Breast epithelium (tissue), 4 donors: ENCODE measurements around the gene POU2AF3. TPM values are rescaled to one million over a fixed set of nuclear protein-coding genes. Genes with fewer than 3 reads are reported as not detected.

ENCODE experiments used
- DNase-seq, 2 donors: peaks; one replicate each; pipeline ENCODE4 v3.0.0-alpha.2; 2019; ENCODE audit warnings: low spot score in 2 of 2
- H3K27ac ChIP-seq, 2 donors: fragments of 200-600 bp; sonication (generic) in 1 of 2; one replicate each; pipeline ENCODE4 v1.5.1; 2016 to 2019; ENCODE audit warnings: mild to moderate bottlenecking in 1 of 2
- H3K27me3 ChIP-seq, 2 donors: fragments of 200-600 bp; sonication (generic) in 1 of 2; one replicate each; pipeline versions ENCODE4 v1.5.1 to v1.6.0; 2017 to 2019; ENCODE audit warnings: control low read depth in 1 of 2, mild to moderate bottlenecking in 1 of 2
- H3K36me3 ChIP-seq: fragments of 200-600 bp; one replicate; pipeline ENCODE4 v1.5.1; 2019
- H3K4me1 ChIP-seq, 2 donors: fragments of 200-600 bp; sonication (generic); one replicate each; pipeline ENCODE4 v1.5.1; 2016 to 2019; ENCODE audit warnings: control low read depth in 1 of 2
- H3K4me3 ChIP-seq, 3 donors: fragments of 200-600 bp; sonication (generic); 1 replicate in 2 of 3; 2 replicates in 1 of 3; pipeline ENCODE4 v1.5.1; 2016 to 2019; ENCODE audit warnings: mild to moderate bottlenecking in 3 of 3, moderate library complexity in 2 of 3
- H3K9me3 ChIP-seq, 2 donors: fragments of 200-600 bp; sonication (generic) in 1 of 2; one replicate each; pipeline ENCODE4 v1.5.1; 2016 to 2019; ENCODE audit warnings: control low read depth in 1 of 2
- POLR2A ChIP-seq: fragments of 450-650 bp; IDR thresholded peaks from one replicate; pipeline ENCODE4 v1.6.1; 2016; ENCODE audit warnings: antibody characterized with exemption, mild to moderate bottlenecking, moderate library complexity
- POLR2AphosphoS5 ChIP-seq, 3 donors: sonication (generic); formaldehyde crosslinking; IDR thresholded peaks; one replicate each; pipeline ENCODE4 v1.6.1; 2017; ENCODE audit warnings: antibody characterized with exemption in 3 of 3
- intact Hi-C: fragments of 100-400 bp; cut with DNase I; formaldehyde crosslinking; loops from one replicate; pipeline ENCODE4 v1.15.1; 2023; ENCODE audit warnings: low total_unique reads
- total RNA-seq, 3 donors: library from RNA; depleted of rRNA; stranded (reverse); fragments of >200 nt; gene quantifications; one replicate each; pipeline ENCODE4 v1.1.0, GENCODE V29; 2016
- TF ChIP-seq, protein P1 (sequence below), 3 donors: fragments of 450-650 bp; IDR thresholded peaks; one replicate each; pipeline ENCODE4 v1.5.1; 2016 to 2017; ENCODE audit warnings: antibody characterized with exemption in 3 of 3, mild to moderate bottlenecking in 3 of 3, moderate library complexity in 3 of 3

POU2AF3 gene
- total RNA-seq, 3 donors from 2014 or later: 1.4 to 3.6 (median 1.6) TPM

DNA sequence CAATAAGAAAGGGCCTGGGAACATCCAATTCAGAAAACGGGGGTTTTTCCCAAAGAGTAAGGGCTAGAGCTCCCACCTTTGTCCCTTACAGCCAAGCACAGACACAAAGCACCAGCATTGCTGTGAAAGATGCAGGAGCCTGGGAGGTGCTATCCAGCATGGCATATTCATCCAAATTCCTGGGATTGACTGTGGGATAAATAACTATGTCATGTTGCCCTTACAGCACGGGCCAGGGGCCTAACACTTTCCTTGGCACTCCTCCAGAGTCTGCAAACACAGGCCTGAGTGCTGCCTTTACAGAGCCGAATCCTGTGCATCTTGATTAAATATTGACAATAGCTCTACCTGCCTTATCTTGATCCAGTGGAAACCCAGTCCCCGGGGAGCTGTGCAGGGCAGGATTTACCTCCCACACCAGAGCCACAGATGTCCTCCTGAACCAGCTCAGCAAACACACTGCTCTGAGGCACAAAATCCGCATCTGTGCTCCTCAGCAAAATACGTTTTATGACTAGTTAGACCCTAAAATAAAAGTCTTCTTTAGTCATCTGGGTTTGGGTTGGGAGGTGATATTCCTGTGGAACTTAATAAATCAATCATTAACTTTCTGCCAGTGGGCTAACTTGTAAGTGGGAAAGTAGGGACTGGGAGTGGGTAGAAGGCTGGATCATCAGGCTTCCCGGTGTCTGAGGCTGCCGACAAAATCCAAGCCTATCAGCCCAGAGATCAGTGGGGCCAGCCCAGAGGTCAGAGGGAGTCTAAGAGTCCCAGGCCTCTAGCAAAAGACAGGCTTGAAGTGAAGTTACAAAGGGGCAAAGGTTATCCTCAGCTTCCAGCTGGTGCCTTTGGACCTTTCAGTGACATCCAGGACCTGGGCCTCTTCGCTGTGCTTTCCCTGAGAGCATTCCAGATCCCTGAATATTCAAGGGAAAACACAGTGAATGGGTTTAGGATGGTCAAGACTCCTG is 36.5 kb downstream of the POU2AF3 start:
- H3K27ac ChIP-seq: no peak overlapping the region
- H3K9me3 ChIP-seq: no peaks in the 10 kb centered on the region
- H3K4me1 ChIP-seq: peaks cover 0 to 13% of the 10 kb centered on the region in 2 donors

DNA sequence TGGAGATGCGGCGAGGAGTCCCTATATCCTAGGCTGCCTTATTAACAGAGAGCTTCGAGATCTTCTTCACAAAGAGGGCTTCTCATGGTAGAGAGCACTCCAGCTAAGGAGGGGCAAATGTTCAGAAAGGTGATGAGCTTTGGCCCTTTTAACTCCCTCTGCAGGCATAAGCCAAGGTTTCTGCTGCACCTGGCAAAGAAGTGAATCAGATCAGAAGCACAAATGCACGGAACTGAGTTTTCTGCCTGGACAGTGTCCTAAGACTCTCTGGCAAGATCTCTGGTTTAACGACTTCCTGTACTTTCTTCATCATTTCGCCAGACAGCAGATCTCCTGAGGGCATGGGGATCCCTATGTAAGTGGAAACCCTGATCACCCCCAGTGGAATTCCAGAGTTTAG is 37.2 kb downstream of the POU2AF3 start:
- Histone ChIP-seq H3K4me3 (no peak overlapping the region), H3K9me3 (no peaks in the 10 kb centered on the region), H3K36me3 (no peaks in the 10 kb centered on the region), H3K27ac (no peak overlapping the region), H3K27me3 (no peaks in the 10 kb centered on the region), H3K4me1 (peaks cover 0 to 8% of the 10 kb centered on the region in 2 donors)
- TF ChIP-seq POLR2AphosphoS5 (IDR thresholded peaks at IDR 0.05) (no peak), POLR2A (no peak)
- TF ChIP-seq, protein P1, sequence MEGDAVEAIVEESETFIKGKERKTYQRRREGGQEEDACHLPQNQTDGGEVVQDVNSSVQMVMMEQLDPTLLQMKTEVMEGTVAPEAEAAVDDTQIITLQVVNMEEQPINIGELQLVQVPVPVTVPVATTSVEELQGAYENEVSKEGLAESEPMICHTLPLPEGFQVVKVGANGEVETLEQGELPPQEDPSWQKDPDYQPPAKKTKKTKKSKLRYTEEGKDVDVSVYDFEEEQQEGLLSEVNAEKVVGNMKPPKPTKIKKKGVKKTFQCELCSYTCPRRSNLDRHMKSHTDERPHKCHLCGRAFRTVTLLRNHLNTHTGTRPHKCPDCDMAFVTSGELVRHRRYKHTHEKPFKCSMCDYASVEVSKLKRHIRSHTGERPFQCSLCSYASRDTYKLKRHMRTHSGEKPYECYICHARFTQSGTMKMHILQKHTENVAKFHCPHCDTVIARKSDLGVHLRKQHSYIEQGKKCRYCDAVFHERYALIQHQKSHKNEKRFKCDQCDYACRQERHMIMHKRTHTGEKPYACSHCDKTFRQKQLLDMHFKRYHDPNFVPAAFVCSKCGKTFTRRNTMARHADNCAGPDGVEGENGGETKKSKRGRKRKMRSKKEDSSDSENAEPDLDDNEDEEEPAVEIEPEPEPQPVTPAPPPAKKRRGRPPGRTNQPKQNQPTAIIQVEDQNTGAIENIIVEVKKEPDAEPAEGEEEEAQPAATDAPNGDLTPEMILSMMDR (IDR thresholded peaks at IDR 0.05): no peak
- no peak for DNase-seq
- intact Hi-C loops: no loop called here

More for the DNA sequence above, 36.5 kb downstream of the POU2AF3 start:
- intact Hi-C loops: no loop called here
- H3K36me3 ChIP-seq: no peaks in the 10 kb centered on the region
- H3K27me3 ChIP-seq: no peaks in the 10 kb centered on the region
- TF ChIP-seq POLR2A (no peak), POLR2AphosphoS5 (IDR thresholded peaks at IDR 0.05) (no peak)
- TF ChIP-seq, protein P1 (IDR thresholded peaks at IDR 0.05): no peak
- no peak overlapping the region for H3K4me3 ChIP-seq
- no peak for DNase-seq

DNA sequence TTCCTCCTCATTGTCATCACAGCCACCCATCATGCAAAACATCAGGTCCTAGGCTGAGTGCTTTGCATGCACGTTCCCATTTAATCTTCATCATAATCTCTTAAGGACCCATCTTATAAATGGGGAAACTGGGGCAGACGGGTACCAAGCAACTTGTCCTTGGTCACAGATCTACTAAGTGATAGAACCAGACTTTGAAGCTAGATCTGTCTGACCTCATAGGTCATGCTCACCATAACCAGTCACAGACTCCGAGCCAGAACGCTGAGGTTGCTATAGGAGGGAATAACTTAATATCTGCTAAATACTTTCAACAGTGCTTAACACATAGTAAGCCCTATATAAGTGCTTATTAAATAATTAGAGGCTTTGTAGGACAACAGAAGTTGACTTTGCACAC is 37.7 kb downstream of the POU2AF3 start:
- TF ChIP-seq, protein P1 (IDR thresholded peaks at IDR 0.05): no peak
- TF ChIP-seq POLR2A (no peak), POLR2AphosphoS5 (IDR thresholded peaks at IDR 0.05) (no peak)
- intact Hi-C loops: no loop called here
- Histone ChIP-seq H3K27ac (no peak overlapping the region), H3K36me3 (no peaks in the 10 kb centered on the region), H3K9me3 (no peaks in the 10 kb centered on the region), H3K4me3 (no peak overlapping the region), H3K27me3 (no peaks in the 10 kb centered on the region), H3K4me1 (peaks cover 0 to 8% of the 10 kb centered on the region in 2 donors)
- no peak for DNase-seq

DNA sequence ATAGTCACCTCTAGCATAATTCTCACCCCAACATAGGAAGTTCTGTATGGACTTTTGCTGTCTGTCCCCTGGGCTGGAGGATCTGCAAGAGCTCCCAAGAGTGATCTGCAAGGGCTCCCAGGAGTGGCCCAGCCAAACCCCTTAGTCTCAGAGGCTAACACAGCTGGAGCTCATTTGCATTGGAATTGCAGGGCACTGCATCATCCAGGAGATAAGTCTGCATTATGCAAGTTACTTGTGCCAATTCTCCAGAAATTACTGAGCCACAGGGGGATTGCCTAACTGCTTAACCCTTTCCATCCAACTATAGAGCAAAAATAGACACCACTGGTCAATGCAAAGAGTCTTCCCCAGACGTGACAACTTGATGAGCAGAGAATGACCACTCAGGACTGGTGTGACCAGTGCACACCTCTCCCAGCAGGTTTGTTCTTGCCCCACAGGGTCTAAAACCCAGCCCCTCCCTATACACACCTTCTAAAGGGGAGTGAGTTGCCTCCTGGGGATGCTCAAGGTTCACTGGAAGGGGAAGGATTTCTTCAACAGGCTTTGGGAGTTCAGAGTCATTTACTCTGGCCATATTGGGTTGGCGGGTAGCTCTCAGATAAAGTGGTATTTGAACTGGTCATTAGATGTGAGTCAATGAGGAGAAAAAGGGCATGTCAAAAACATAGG is 38.4 kb downstream of the POU2AF3 start:
- Histone ChIP-seq H3K27ac (no peak overlapping the region), H3K36me3 (no peaks in the 10 kb centered on the region), H3K27me3 (no peaks in the 10 kb centered on the region), H3K4me1 (peaks cover 0 to 8% of the 10 kb centered on the region in 2 donors), H3K4me3 (no peak overlapping the region), H3K9me3 (no peaks in the 10 kb centered on the region)
- intact Hi-C loops: no loop called here
- no peak for DNase-seq
- no peak for TF ChIP-seq POLR2AphosphoS5 (IDR thresholded peaks at IDR 0.05)

DNA sequence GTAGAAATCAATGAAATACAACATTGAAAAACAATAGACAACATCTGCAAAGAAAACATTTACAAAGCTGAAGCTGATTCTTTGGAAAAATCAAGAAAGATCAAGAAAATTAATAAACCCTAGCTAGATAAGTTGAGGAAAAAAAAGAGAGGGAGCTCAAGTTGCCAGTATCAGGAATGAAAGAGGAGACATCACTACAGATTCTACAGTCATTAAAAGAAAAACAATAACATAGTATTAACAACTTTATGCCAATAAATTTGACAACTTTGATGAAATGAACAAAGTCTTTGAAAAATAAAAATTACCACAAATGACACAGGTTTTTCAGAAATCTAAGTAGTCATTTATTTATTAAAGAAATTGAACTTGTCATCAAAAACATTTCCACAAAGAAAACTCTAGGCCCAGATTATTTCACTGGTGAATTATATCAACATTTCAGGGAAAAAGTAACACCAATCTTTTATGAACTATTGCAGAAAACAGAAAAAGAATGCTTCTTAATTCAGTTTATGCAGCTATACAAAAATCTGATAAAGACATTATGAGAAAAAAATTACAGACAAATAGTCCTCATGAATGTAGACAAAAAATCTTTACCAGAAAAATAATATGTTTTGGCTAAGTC is 41.5 kb downstream of the POU2AF3 start:
- Histone ChIP-seq H3K9me3 (no peaks in the 10 kb centered on the region), H3K36me3 (no peaks in the 10 kb centered on the region), H3K27me3 (no peaks in the 10 kb centered on the region), H3K4me3 (no peak overlapping the region), H3K4me1 (peaks cover 0 to 7% of the 10 kb centered on the region in 2 donors), H3K27ac (no peak overlapping the region)
- no peak for DNase-seq
- intact Hi-C loops: no loop called here
- TF ChIP-seq, protein P1 (IDR thresholded peaks at IDR 0.05): no peak
- TF ChIP-seq POLR2AphosphoS5 (IDR thresholded peaks at IDR 0.05): no peak
- no peak for TF ChIP-seq POLR2A
